ENCODE data around the gene TFAP2B.

The TFAP2B gene

GRCh38 chr6:50850223-50851048 is 31.8 kb downstream of the TFAP2B start:
- TF ChIP-seq, protein P1, sequence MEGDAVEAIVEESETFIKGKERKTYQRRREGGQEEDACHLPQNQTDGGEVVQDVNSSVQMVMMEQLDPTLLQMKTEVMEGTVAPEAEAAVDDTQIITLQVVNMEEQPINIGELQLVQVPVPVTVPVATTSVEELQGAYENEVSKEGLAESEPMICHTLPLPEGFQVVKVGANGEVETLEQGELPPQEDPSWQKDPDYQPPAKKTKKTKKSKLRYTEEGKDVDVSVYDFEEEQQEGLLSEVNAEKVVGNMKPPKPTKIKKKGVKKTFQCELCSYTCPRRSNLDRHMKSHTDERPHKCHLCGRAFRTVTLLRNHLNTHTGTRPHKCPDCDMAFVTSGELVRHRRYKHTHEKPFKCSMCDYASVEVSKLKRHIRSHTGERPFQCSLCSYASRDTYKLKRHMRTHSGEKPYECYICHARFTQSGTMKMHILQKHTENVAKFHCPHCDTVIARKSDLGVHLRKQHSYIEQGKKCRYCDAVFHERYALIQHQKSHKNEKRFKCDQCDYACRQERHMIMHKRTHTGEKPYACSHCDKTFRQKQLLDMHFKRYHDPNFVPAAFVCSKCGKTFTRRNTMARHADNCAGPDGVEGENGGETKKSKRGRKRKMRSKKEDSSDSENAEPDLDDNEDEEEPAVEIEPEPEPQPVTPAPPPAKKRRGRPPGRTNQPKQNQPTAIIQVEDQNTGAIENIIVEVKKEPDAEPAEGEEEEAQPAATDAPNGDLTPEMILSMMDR (IDR thresholded peaks at IDR 0.05; ENCODE audit: insufficient read depth, low read depth, low read length, missing control alignments): no peak
- peak; percentile 33 for DNase-seq (ENCODE audit: low read depth)
- H3K4me3 ChIP-seq (ENCODE audit: low read length): peak overlapping the region; percentile 5

GRCh38 chr6:50851049-50851845 is 32.6 kb downstream of the TFAP2B start:
- no peak overlapping the region for H3K4me3 ChIP-seq (ENCODE audit: low read length)
- TF ChIP-seq, protein P1 (IDR thresholded peaks at IDR 0.05; ENCODE audit: insufficient read depth, low read depth, low read length, missing control alignments): no peak
- no peak for DNase-seq (ENCODE audit: low read depth)

DNA sequence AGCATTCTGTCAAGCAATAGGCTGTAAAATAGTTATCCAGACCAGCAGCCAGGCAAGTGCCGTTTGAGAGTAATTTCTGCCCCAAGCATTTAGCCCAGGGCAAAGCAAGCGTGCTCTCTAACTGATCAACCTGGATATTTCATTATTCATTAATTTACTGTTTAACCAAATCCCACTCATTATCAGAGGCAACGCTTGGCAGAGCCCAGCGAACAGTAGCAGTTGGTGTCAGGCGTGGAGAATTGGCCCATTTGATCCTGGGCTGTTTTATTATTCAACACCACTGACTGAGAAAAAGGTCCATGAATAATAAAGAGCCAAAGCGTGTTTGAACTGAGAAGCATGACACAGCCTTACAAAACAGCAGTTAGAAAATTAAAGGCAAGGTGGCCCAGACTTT is 35.3 kb downstream of the TFAP2B start:
- no peak for DNase-seq (ENCODE audit: low read depth)
- TF ChIP-seq, protein P1 (IDR thresholded peaks at IDR 0.05; ENCODE audit: insufficient read depth, low read depth, low read length, missing control alignments): no peak
- H3K4me3 ChIP-seq (ENCODE audit: low read length): no peak overlapping the region

- no peak for DNase-seq (ENCODE audit: low read depth)
- TF ChIP-seq, protein P1 (IDR thresholded peaks at IDR 0.05; ENCODE audit: insufficient read depth, low read depth, low read length, missing control alignments): no peak
- no peak overlapping the region for H3K4me3 ChIP-seq (ENCODE audit: low read length)
Measured at GRCh38 chr6:50861692-50862091, 43.0 kb downstream of the TFAP2B start.

GRCh38 chr6:50862176-50862575 is 43.5 kb downstream of the TFAP2B start:
- DNase-seq (ENCODE audit: low read depth): no peak
- H3K4me3 ChIP-seq (ENCODE audit: low read length): no peak overlapping the region
- TF ChIP-seq, protein P1 (IDR thresholded peaks at IDR 0.05; ENCODE audit: insufficient read depth, low read depth, low read length, missing control alignments): no peak

DNA sequence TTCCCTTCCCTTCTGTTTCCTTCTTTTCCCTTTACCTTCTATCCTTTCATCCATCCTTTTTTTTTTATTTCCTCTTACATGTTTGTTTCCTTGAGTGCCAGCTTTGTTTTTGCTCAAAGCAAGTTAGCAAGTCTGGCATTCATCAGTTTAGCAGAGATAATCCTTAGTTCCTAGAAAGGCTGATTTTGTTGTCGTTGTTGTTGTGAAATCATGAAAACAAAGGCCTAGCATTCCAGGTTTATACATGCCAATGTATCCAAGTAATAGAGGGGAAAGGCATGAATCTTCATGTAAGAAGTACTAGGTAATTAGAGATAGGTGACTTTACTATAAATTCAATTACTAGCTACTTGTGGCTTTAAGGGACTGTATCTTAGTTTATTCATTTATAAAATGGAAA is 45.9 kb downstream of the TFAP2B start:
- H3K4me3 ChIP-seq (ENCODE audit: low read length): no peak overlapping the region
- TF ChIP-seq, protein P1 (IDR thresholded peaks at IDR 0.05; ENCODE audit: insufficient read depth, low read depth, low read length, missing control alignments): no peak
- DNase-seq (ENCODE audit: low read depth): peak; percentile 32
